ENCODE results near the gene LDAH. TPM values are rescaled to one million over a fixed set of nuclear protein-coding genes. Genes with fewer than 3 reads are reported as not detected.

The LDAH gene
- total and polyA plus RNA-seq, 4 donors, result 5.0 to 30.8 (median 11.5) TPM

GRCh38 chr2:20666005-20666303 lies 156.9 kb downstream of the LDAH start:
- H3K4me3 ChIP-seq, result no peak overlapping the region

GRCh38 chr2:20665243-20666004 lies 157.5 kb downstream of the LDAH start:
- Histone ChIP-seq H3K27me3 (ENCODE audit: control insufficient read depth in 3 of 3, insufficient read depth in 3 of 3, low read length in 2 of 3) (peaks cover 4 to 87% (median 85%) of the 10 kb centered on the region in 3 donors), H3K9ac (ENCODE audit: insufficient read depth in 1 of 2, low read length in 2 of 2) (no peak overlapping the region), H3K36me3 (ENCODE audit: control insufficient read depth in 4 of 4, insufficient read depth in 4 of 4, low read length in 4 of 4) (no peaks in the 10 kb centered on the region), H3K4me3 (no peak overlapping the region), H3K27ac (ENCODE audit: low read depth in 1 of 2, low read length in 1 of 2) (no peak overlapping the region), H3K4me1 (ENCODE audit: control insufficient read depth in 5 of 5, insufficient read depth in 5 of 5, low read length in 5 of 5) (peaks cover 0 to 16% (median 4%) of the 10 kb centered on the region in 5 donors), H3K9me3 (ENCODE audit: control insufficient read depth in 4 of 4, insufficient read depth in 3 of 4, low read length in 3 of 4) (no peaks in the 10 kb centered on the region)
- no peak for TF ChIP-seq CTCF (IDR thresholded peaks at IDR 0.05; ENCODE audit: control extremely low read depth, extremely low read depth)
- WGBS, 2 donors, result 4 to 7% methylated on average over 48 to 49 of the region's 49 CpGs
- DNase-seq (no peak), ATAC-seq (ENCODE audit: insufficient read depth, low FRiP score) (no peak)

More at GRCh38 chr2:20666005-20666303, 156.9 kb downstream of the LDAH start:
- no peak for TF ChIP-seq CTCF (IDR thresholded peaks at IDR 0.05; ENCODE audit: control extremely low read depth, extremely low read depth)
- WGBS, 2 donors, result 1 to 2% methylated on average over 34 of the region's 34 CpGs
- H3K9me3 ChIP-seq (ENCODE audit: control insufficient read depth in 4 of 4, insufficient read depth in 3 of 4, low read length in 3 of 4), result peaks cover 0 to under 1% (median 0%) of the 10 kb centered on the region in 4 donors
- peaks cover 0 to 16% (median 5%) of the 10 kb centered on the region in 5 donors for H3K4me1 ChIP-seq (ENCODE audit: control insufficient read depth in 5 of 5, insufficient read depth in 5 of 5, low read length in 5 of 5)
- ATAC-seq (ENCODE audit: insufficient read depth, low FRiP score) (no peak), DNase-seq (no peak)
- H3K27me3 ChIP-seq (ENCODE audit: control insufficient read depth in 3 of 3, insufficient read depth in 3 of 3, low read length in 2 of 3), result peaks cover 4 to 83% (median 82%) of the 10 kb centered on the region in 3 donors
- H3K36me3 ChIP-seq (ENCODE audit: control insufficient read depth in 4 of 4, insufficient read depth in 4 of 4, low read length in 4 of 4), result no peaks in the 10 kb centered on the region
- no peak overlapping the region for H3K9ac ChIP-seq (ENCODE audit: insufficient read depth in 1 of 2, low read length in 2 of 2)
- no peak overlapping the region for H3K27ac ChIP-seq (ENCODE audit: low read depth in 1 of 2, low read length in 1 of 2)

GRCh38 chr2:20664431-20665242 lies 158.3 kb downstream of the LDAH start:
- H3K36me3 ChIP-seq (ENCODE audit: control insufficient read depth in 4 of 4, insufficient read depth in 4 of 4, low read length in 4 of 4), result no peaks in the 10 kb centered on the region
- ATAC-seq (ENCODE audit: insufficient read depth, low FRiP score) (no peak), DNase-seq (no peak)
- no peak overlapping the region for H3K9ac ChIP-seq (ENCODE audit: insufficient read depth in 1 of 2, low read length in 2 of 2)
- no peak overlapping the region for H3K4me3 ChIP-seq
- no peak for TF ChIP-seq CTCF (IDR thresholded peaks at IDR 0.05; ENCODE audit: control extremely low read depth, extremely low read depth)
- H3K27me3 ChIP-seq (ENCODE audit: control insufficient read depth in 3 of 3, insufficient read depth in 3 of 3, low read length in 2 of 3), result peaks cover 4 to 85% (median 85%) of the 10 kb centered on the region in 3 donors
- no peak overlapping the region for H3K27ac ChIP-seq (ENCODE audit: low read depth in 1 of 2, low read length in 1 of 2)
- H3K4me1 ChIP-seq (ENCODE audit: control insufficient read depth in 5 of 5, insufficient read depth in 5 of 5, low read length in 5 of 5), result peaks cover 0 to 16% (median 0%) of the 10 kb centered on the region in 5 donors
- 33 to 36% methylated on average over 17 of the region's 17 CpGs for WGBS, 2 donors
- H3K9me3 ChIP-seq (ENCODE audit: control insufficient read depth in 4 of 4, insufficient read depth in 3 of 4, low read length in 3 of 4), result no peaks in the 10 kb centered on the region
